B cell (primary cell): ENCODE results near the gene SP140. TPM values are rescaled to one million over a fixed set of nuclear protein-coding genes. Genes with fewer than 3 reads are reported as not detected.

Experiments
- ATAC-seq: fragments of 200-7000 bp; cut with Tn5 transposase; one replicate; pipeline ENCODE4 v1.10.0; 2021; ENCODE audit warnings: low read depth, mild to moderate bottlenecking, moderate number of reproducible peaks, moderate library complexity
- CTCF ChIA-PET: fragments of 350-600 bp; sonication (Branson Sonifier 250); formaldehyde crosslinking; loops from one replicate; lab custom pipeline; 2021; ENCODE audit warnings: antibody characterized with exemption, inconsistent platforms; lab: Charles Lee
- POLR2A ChIA-PET: fragments of 350-600 bp; sonication (Branson Sonifier 250); formaldehyde crosslinking; loops from one replicate; lab custom pipeline; 2021; ENCODE audit warnings: antibody characterized with exemption; lab: Charles Lee
- DNase-seq: peaks from one replicate; pipeline ENCODE4 v3.0.0; 2013
- H2AFZ ChIP-seq: 2 replicates; pipeline ENCODE4 v1.6.1; 2012; ENCODE audit warnings: mild to moderate bottlenecking, low read depth, low read length; ENCODE audit not compliant: insufficient read depth, poor library complexity, severe bottlenecking
- H3K27ac ChIP-seq, 2 donors: 1 replicate in 1 of 2; 2 replicates in 1 of 2; pipeline ENCODE4 v1.5.1; 2012 to 2013; ENCODE audit warnings: low read length in 2 of 2, mild to moderate bottlenecking in 2 of 2, moderate library complexity in 1 of 2
- H3K27me3 ChIP-seq, 4 experiments: fragments of 200-600 bp in 1 of 4; sonication (generic) in 1 of 4; replicated peaks in 1 of 4; 1 replicate in 2 of 4; 2 replicates in 2 of 4; pipeline versions ENCODE4 v1.6.1 to v1.7.0; 2013 to 2016; ENCODE audit warnings: low read length in 3 of 4, mild to moderate bottlenecking in 2 of 4, mixed read lengths in 1 of 4, moderate library complexity in 1 of 4; ENCODE audit not compliant: insufficient read depth in 4 of 4, control insufficient read depth in 3 of 4; ENCODE audit errors: control extremely low read depth in 1 of 4
- H3K36me3 ChIP-seq, 2 experiments: replicated peaks in 1 of 2; 1 replicate in 1 of 2; 2 replicates in 1 of 2; pipeline versions ENCODE4 v1.6.1 to v1.7.1; 2013; ENCODE audit warnings: low read length in 1 of 2; ENCODE audit not compliant: insufficient read depth in 2 of 2, control insufficient read depth in 1 of 2; ENCODE audit errors: control extremely low read depth in 1 of 2, extremely low read depth in 1 of 2
- H3K4me1 ChIP-seq, 2 donors: fragments of 200-600 bp in 1 of 2; sonication (generic) in 1 of 2; 1 replicate in 1 of 2; 2 replicates in 1 of 2; pipeline versions ENCODE4 v1.5.1 to v1.6.1; 2013 to 2017; ENCODE audit warnings: low read length in 2 of 2; ENCODE audit not compliant: control insufficient read depth in 2 of 2, insufficient read depth in 2 of 2
- H3K4me2 ChIP-seq: replicated peaks from 2 replicates; pipeline ENCODE3; 2012; ENCODE audit warnings: mild to moderate bottlenecking, low read depth, low read length; ENCODE audit not compliant: poor library complexity, severe bottlenecking
- H3K4me3 ChIP-seq, 5 experiments: fragments of 200-600 bp in 1 of 5; sonication (generic) in 1 of 5; 1 replicate in 3 of 5; 2 replicates in 2 of 5; pipeline versions ENCODE4 v1.5.1 to v1.7.0; 2011 to 2016; ENCODE audit warnings: low read length in 4 of 5, mild to moderate bottlenecking in 4 of 5, low read depth in 2 of 5, control low read depth in 1 of 5, moderate library complexity in 1 of 5; ENCODE audit not compliant: insufficient read depth in 1 of 5; ENCODE audit errors: control extremely low read depth in 1 of 5, extremely low read depth in 1 of 5
- H3K79me2 ChIP-seq: fragments of 200-600 bp; sonication (generic); one replicate; pipeline ENCODE4 v1.6.0; 2016; ENCODE audit warnings: low read length; ENCODE audit not compliant: control insufficient read depth, insufficient read depth
- H3K9ac ChIP-seq: fragments of 200-600 bp; sonication (generic); 2 replicates; pipeline ENCODE4 v1.6.1; 2017; ENCODE audit warnings: mild to moderate bottlenecking, low read length, moderate library complexity
- H3K9me3 ChIP-seq, 3 donors: one replicate each; pipeline versions ENCODE4 v1.6.1 to v1.7.1; 2013; ENCODE audit warnings: low read length in 2 of 3; ENCODE audit not compliant: control insufficient read depth in 2 of 3, insufficient read depth in 1 of 3; ENCODE audit errors: control extremely low read depth in 1 of 3
- H4K20me1 ChIP-seq: 2 replicates; pipeline ENCODE4 v1.6.0; 2012; ENCODE audit warnings: mild to moderate bottlenecking, low read length; ENCODE audit not compliant: insufficient read depth, control insufficient read depth, poor library complexity, severe bottlenecking
- H3K27ac Mint-ChIP-seq: one replicate; pipeline ENCODE4 v1.8.0; 2021; ENCODE audit warnings: mixed read lengths
- H3K27me3 Mint-ChIP-seq: one replicate; pipeline ENCODE4 v1.8.0; 2021; ENCODE audit warnings: mixed read lengths
- H3K4me1 Mint-ChIP-seq: one replicate; pipeline ENCODE4 v1.8.0; 2021; ENCODE audit warnings: mixed read lengths
- H3K4me3 Mint-ChIP-seq: one replicate; pipeline ENCODE4 v1.8.0; 2021; ENCODE audit warnings: mixed read lengths
- H3K9me3 Mint-ChIP-seq: one replicate; pipeline ENCODE4 v1.8.0; 2022; ENCODE audit warnings: mixed read lengths; ENCODE audit not compliant: insufficient read depth
- CTCF ChIP-seq: fragments of 200-600 bp; IDR thresholded peaks from one replicate; pipeline ENCODE4 v1.8.0; 2022; ENCODE audit warnings: antibody characterized with exemption, mild to moderate bottlenecking
- EZH2 ChIP-seq: IDR thresholded peaks from 2 replicates; pipeline ENCODE4 v1.6.1; 2012; ENCODE audit warnings: borderline replicate concordance, low read depth, mild to moderate bottlenecking, moderate library complexity, low read length; ENCODE audit not compliant: insufficient read depth, poor library complexity, severe bottlenecking
- WGBS: methylation state at CpG from one replicate; pipeline ENCODE4 v1.1.5; 2013; ENCODE audit warnings: missing lambda C conversion rate; ENCODE audit not compliant: insufficient coverage; 5-methylcytosine and 5-hydroxymethylcytosine counted together
- intact Hi-C: fragments of 100-400 bp; cut with micrococcal nuclease; formaldehyde crosslinking; loops from one replicate; pipeline ENCODE4 v1.10.0; 2022
- polyA plus RNA-seq: library from polyadenylated mRNA; depleted of rRNA; stranded (reverse); fragments of >200 nt; gene quantifications from 2 replicates; pipeline ENCODE4 v1.2.3, GENCODE V29; 2012
- total RNA-seq, 2 donors: library from RNA; stranded (reverse); fragments of 120-200 nt in 1 of 2; gene quantifications; 1 replicate in 1 of 2; 2 replicates in 1 of 2; pipeline versions ENCODE4 v1.2.3 to v1.2.4, GENCODE V29; 2013 to 2022

SP140 gene
- total and polyA plus RNA-seq, 2 donors (not counting 1 experiment from before 2014, with no cell fraction given) = 78.7 to 411 TPM

GRCh38 chr2:230219419-230220331 lies 5.9 kb upstream of the SP140 start, which contains the start of gene SP110:
SP110 (minus strand) TSS chr2:230219984; CDS start chr2:230216927, 3,057 bp downstream.
- ChIA-PET CTCF (interaction anchor here (1.4 to 3.0 kb wide), 5 partner anchors 8 to 17 kb away, joined by 6 to 17 read pairs (median 6); no protein-coding TSS in a partner anchor), POLR2A (interaction anchor here (0.6 to 2.0 kb wide), 10 partner anchors 13 to 430 kb away, joined by 3 to 8 read pairs (median 4); no protein-coding TSS in a partner anchor)
- H3K27ac ChIP-seq = peak within 1 kb of the TSS; percentile 71 to 80
- Mint-ChIP-seq H3K4me3 (peak within 1 kb of the TSS; percentile 99), H3K27me3 (no peaks in the 10 kb centered on the region), H3K27ac (peak within 1 kb of the TSS; percentile 96), H3K9me3 (no peaks in the 10 kb centered on the region), H3K4me1 (peaks cover 78% of the 10 kb centered on the region)
- H3K9me3 ChIP-seq = no peaks in the 10 kb centered on the region
- TF ChIP-seq CTCF = no peak
- no peak for TF ChIP-seq EZH2
- H3K4me1 ChIP-seq = peaks cover 72 to 83% of the 10 kb centered on the region in 2 donors
- intact Hi-C loops = loop anchor here (1.0 to 5.0 kb wide), 5 partner anchors 10 to 1393 kb away; partner anchors contain the start of gene SP140L
- DNase-seq (peak; percentile 87), ATAC-seq (peak; percentile 76)
- H4K20me1 ChIP-seq = peaks cover 27% of the 10 kb centered on the region
- peak within 1 kb of the TSS; percentile 79 for H2AFZ ChIP-seq
- H3K36me3 ChIP-seq = peaks cover 11 to 25% of the 10 kb centered on the region in 2 experiments
- H3K27me3 ChIP-seq = no peaks in the 10 kb centered on the region
- H3K79me2 ChIP-seq = peaks cover 94% of the 10 kb centered on the region
- H3K4me3 ChIP-seq = peak within 1 kb of the TSS; percentile 66 to 100 (median 89)
- H3K4me2 ChIP-seq = peak within 1 kb of the TSS; percentile 79
- WGBS = under 1% methylated on average over 12 of the region's 19 CpGs
- peak within 1 kb of the TSS; percentile 86 for H3K9ac ChIP-seq
